ENCODE results near the gene VPS18.

DNA sequence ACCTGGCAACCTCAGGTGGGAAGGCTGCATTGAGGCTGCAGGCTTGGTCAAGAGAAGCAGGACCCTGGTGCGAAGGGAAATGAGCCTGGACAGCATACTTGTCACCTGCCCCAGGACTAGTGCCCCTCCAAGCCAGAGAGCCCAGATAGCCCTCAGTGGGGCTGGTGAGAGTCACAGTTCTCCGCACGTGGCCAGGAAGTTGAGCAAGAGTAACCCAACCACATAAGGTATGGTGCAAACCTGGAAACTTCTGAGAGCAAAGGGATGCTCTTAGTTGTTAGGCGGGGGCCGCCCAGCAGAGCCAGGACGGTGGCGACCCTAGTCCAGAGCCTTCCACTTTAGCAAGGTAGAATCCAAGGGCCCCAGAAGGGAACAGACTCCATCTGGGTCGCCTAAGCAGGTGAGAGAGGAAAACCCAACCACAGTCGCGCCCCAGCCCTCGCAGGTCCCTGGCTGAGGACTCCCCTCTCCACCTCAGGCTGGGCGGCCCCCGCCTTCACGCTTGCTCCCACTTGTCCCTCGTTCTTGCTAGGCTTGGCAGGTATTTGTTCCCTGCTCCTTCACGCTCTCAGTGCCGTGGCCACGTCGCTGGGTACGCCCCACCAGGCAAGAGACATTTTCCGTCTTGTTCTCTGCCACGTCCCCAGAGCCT is 1.1 kb upstream of the VPS18 start:
- TF ChIP-seq, protein P1, sequence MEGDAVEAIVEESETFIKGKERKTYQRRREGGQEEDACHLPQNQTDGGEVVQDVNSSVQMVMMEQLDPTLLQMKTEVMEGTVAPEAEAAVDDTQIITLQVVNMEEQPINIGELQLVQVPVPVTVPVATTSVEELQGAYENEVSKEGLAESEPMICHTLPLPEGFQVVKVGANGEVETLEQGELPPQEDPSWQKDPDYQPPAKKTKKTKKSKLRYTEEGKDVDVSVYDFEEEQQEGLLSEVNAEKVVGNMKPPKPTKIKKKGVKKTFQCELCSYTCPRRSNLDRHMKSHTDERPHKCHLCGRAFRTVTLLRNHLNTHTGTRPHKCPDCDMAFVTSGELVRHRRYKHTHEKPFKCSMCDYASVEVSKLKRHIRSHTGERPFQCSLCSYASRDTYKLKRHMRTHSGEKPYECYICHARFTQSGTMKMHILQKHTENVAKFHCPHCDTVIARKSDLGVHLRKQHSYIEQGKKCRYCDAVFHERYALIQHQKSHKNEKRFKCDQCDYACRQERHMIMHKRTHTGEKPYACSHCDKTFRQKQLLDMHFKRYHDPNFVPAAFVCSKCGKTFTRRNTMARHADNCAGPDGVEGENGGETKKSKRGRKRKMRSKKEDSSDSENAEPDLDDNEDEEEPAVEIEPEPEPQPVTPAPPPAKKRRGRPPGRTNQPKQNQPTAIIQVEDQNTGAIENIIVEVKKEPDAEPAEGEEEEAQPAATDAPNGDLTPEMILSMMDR (conservative IDR thresholded peaks at IDR 0.05 in 1 of 2, IDR thresholded peaks at IDR 0.05 in 1 of 2; ENCODE audit: low read depth in 1 of 2, low read length in 2 of 2) = no peak
- TF ChIP-seq EZH2 (IDR thresholded peaks at IDR 0.05; ENCODE audit: low read length, missing control alignments) = no peak
